Right lobe of liver (tissue), 6 donors: Measurements from ENCODE around the gene ZDHHC14. TPM values are rescaled to one million over a fixed set of nuclear protein-coding genes. Genes with fewer than 3 reads are reported as not detected.
A peak's percentile ranks its signal among the peaks of the same experiment; 100 is the strongest.
"Not testable (repeated sequence)": the region's sequence is repeated elsewhere in the genome, so short reads cannot be mapped to it uniquely, and the experiment has no call there.

Experiments
- ATAC-seq, 4 donors: fragments of 200-7000 bp; cut with Tn5 transposase; one replicate each; pipeline ENCODE4 v1.9.1; 2020; ENCODE audit warnings: mild to moderate bottlenecking in 4 of 4, moderate library complexity in 4 of 4
- DNase-seq, 3 donors: peaks; one replicate each; pipeline ENCODE4 v3.0.0-alpha.2; 2020
- H3K27ac ChIP-seq, 3 donors: fragments of 200-600 bp; one replicate each; pipeline ENCODE4 v1.8.0; 2022
- H3K27me3 ChIP-seq, 2 donors: fragments of 200-600 bp; one replicate each; pipeline ENCODE4 v1.8.0; 2022
- H3K36me3 ChIP-seq, 4 donors: fragments of 200-600 bp; sonication (generic) in 1 of 4; one replicate each; pipeline versions ENCODE4 v1.5.1 to v1.8.0; 2017 to 2022; ENCODE audit warnings: control low read depth in 1 of 4
- H3K4me1 ChIP-seq, 4 donors: fragments of 200-600 bp; sonication (generic) in 1 of 4; one replicate each; pipeline versions ENCODE4 v1.5.1 to v1.8.0; 2017 to 2022; ENCODE audit warnings: control low read depth in 1 of 4
- H3K4me3 ChIP-seq, 3 donors: fragments of 200-600 bp; one replicate each; pipeline ENCODE4 v1.8.0; 2022
- H3K9me3 ChIP-seq, 4 donors: fragments of 200-600 bp; sonication (generic) in 1 of 4; one replicate each; pipeline versions ENCODE4 v1.5.1 to v1.8.0; 2017 to 2022; ENCODE audit warnings: control low read depth in 1 of 4
- POLR2A ChIP-seq: fragments of 450-650 bp; IDR thresholded peaks from one replicate; pipeline ENCODE4 v1.6.1; 2017; ENCODE audit warnings: antibody characterized with exemption, mild to moderate bottlenecking
- WGBS: methylation state at CpG from one replicate; pipeline ENCODE4 v1.1.6; 2018; ENCODE audit warnings: low coverage, low lambda C conversion rate; ENCODE audit not compliant: insufficient coverage; ENCODE audit errors: missing lambda C conversion rate; 5-methylcytosine and 5-hydroxymethylcytosine counted together
- intact Hi-C, 2 donors: fragments of 100-400 bp; cut with DNase I; formaldehyde crosslinking; loops; one replicate each; pipeline versions ENCODE4 v1.11.2 to v1.14.1; 2022
- total RNA-seq, 6 experiments: library from RNA; depleted of rRNA in 2 of 6; stranded (reverse); fragments of >200 nt in 2 of 6; fragmentation: NEBNext Ultra II Directional in 3 of 6; extraction: Animal tissue kit (Norgen Biotek cat#: 25700) in 3 of 6; gene quantifications; one replicate each; pipeline versions ENCODE4 v1.1.0 to v1.2.4, GENCODE V29; 2016 to 2023
- TF ChIP-seq, protein P1 (sequence below), 4 donors: fragments of 200-600 bp in 3 of 4; fragments of 450-650 bp in 1 of 4; IDR thresholded peaks; one replicate each; pipeline versions ENCODE4 v1.5.1 to v1.8.0; 2016 to 2022; ENCODE audit warnings: antibody characterized with exemption in 4 of 4, mild to moderate bottlenecking in 2 of 4
- donor health status: DM: no; HTN: yes; CAD: no.
- donor health status: DM: no; HTN: no; CAD: no.
- donor health status: DM: no; HTN: no; CAD: no.
- donor health status: DM: no; HTN: yes; CAD: no.
- donor health status: DM: no; HTN: yes; CAD: no.

The ZDHHC14 gene
- total RNA-seq, 6 experiments from 2014 or later = 7.3 to 13.0 (median 10.3) TPM

DNA sequence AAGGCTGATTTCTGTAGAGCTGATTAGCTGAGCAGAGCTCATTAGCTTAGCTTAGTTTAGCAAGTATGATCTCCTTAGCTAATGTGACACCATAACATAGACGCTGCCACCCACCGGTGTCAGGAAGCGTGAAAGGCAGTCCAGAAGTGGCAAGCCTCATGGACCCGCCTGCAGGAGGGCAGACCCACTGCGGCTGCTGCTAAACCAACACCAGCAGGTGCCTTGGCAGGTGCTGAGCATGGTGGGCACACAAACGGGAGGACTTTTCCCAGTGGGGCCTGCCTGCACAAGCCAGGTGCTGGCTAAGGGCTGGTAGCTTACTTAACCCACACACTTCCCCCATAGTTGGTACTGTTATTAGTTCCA, 22.7 kb downstream of the ZDHHC14 start:
- intact Hi-C loops = no loop called here
- H3K27me3 ChIP-seq = no peaks in the 10 kb centered on the region
- peak in 1 of 4 donors; percentile 13 for ATAC-seq

DNA sequence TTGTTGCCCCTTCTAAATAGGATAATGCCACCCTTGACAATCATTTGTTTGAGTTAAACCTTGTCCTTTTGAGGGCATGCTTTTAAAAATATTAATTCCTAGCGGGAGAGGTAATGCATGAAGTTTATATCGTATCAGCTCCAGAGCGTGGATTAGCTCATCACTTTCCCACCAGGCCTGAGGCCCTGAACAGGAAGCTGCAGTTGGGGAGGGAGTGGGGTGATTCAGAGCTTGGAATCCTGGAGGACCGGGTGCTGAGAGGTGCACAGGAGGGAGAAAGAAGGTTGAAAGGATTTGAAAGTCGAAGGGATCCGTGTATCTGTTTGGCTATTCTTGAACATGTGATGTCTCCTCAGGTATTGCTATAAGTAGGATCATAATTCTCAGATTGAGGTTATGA, 25.0 kb downstream of the ZDHHC14 start:
- Histone ChIP-seq H3K27me3 (no peaks in the 10 kb centered on the region), H3K4me3 (no peak overlapping the region), H3K9me3 (no peaks in the 10 kb centered on the region), H3K4me1 (peaks cover 0 to 14% (median 2%) of the 10 kb centered on the region in 4 donors), H3K36me3 (no peaks in the 10 kb centered on the region), H3K27ac (no peak overlapping the region)
- intact Hi-C loops = no loop called here
- no peak for TF ChIP-seq POLR2A
- TF ChIP-seq, protein P1, sequence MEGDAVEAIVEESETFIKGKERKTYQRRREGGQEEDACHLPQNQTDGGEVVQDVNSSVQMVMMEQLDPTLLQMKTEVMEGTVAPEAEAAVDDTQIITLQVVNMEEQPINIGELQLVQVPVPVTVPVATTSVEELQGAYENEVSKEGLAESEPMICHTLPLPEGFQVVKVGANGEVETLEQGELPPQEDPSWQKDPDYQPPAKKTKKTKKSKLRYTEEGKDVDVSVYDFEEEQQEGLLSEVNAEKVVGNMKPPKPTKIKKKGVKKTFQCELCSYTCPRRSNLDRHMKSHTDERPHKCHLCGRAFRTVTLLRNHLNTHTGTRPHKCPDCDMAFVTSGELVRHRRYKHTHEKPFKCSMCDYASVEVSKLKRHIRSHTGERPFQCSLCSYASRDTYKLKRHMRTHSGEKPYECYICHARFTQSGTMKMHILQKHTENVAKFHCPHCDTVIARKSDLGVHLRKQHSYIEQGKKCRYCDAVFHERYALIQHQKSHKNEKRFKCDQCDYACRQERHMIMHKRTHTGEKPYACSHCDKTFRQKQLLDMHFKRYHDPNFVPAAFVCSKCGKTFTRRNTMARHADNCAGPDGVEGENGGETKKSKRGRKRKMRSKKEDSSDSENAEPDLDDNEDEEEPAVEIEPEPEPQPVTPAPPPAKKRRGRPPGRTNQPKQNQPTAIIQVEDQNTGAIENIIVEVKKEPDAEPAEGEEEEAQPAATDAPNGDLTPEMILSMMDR (IDR thresholded peaks at IDR 0.05) = no peak
- WGBS = 69% methylated on average over 6 of the region's 6 CpGs
- DNase-seq (no peak), ATAC-seq (peak in 1 of 4 donors; percentile 44)

More for the DNA sequence above, 22.7 kb downstream of the ZDHHC14 start:
- no peaks in the 10 kb centered on the region for H3K9me3 ChIP-seq
- H3K4me3 ChIP-seq = no peak overlapping the region
- no peak for DNase-seq
- TF ChIP-seq POLR2A = no peak
- TF ChIP-seq, protein P1 (IDR thresholded peaks at IDR 0.05) = no peak
- H3K27ac ChIP-seq = no peak overlapping the region
- H3K36me3 ChIP-seq = no peaks in the 10 kb centered on the region
- 86% methylated on average over 1 of the region's 6 CpGs for WGBS
- H3K4me1 ChIP-seq = peaks cover 0 to 14% (median 2%) of the 10 kb centered on the region in 4 donors

DNA sequence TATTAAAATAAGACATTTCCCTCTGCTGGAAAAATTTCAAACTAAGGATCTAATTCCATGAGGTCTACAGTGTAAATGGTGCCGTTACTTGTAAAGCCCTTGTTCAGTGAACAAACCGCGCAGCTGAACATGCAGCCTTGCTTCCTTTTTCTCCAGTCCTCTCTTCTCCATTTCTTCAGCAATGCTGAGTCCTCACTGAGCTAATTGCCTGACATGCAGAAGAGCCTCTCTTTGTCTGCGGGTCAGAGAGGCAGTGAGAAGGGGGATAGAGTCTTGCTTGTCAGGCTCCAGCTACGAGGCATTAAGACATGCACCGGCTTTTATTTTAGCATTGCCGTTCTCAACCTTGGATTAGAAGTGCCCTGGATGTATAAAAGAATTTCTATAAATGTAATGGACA, 25.7 kb downstream of the ZDHHC14 start:
- no peak overlapping the region for H3K27ac ChIP-seq
- ATAC-seq = peak in 3 of 4 donors; percentile 18 to 54 (median 37)
- intact Hi-C loops = no loop called here
- TF ChIP-seq, protein P1 (IDR thresholded peaks at IDR 0.05) = no peak
- no peak for TF ChIP-seq POLR2A
- H3K9me3 ChIP-seq = no peaks in the 10 kb centered on the region
- no peak overlapping the region for H3K4me3 ChIP-seq
- 90% methylated on average over 7 of the region's 7 CpGs for WGBS
- DNase-seq = no peak
- H3K36me3 ChIP-seq = no peaks in the 10 kb centered on the region
- no peaks in the 10 kb centered on the region for H3K27me3 ChIP-seq
- peaks cover 0 to 14% (median 2%) of the 10 kb centered on the region in 4 donors for H3K4me1 ChIP-seq

DNA sequence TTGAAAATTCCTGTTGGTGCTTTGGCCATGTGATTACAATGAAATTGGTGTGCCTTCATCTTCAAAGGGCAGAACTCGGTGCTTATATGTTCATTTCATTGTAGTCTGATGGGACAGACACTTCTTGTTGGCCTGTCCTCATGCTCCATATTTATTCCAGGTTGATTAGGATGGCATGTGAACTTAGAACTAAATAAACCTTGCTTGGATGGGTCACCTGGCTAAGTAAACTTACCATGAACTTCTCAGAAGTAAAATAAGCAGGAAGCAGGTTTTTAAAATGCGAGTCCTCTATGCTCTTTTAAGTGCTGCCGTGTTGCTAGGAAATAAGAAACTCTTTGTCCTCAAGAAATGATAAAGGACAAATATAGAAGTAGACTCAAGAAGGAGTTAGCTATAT, 26.7 kb downstream of the ZDHHC14 start:
- Histone ChIP-seq H3K9me3 (no peaks in the 10 kb centered on the region), H3K27me3 (no peaks in the 10 kb centered on the region), H3K27ac (peak overlapping the region in 1 of 3 donors; percentile 60), H3K4me3 (no peak overlapping the region), H3K4me1 (peaks cover 0 to 14% (median 2%) of the 10 kb centered on the region in 4 donors), H3K36me3 (no peaks in the 10 kb centered on the region)
- no peak for DNase-seq
- intact Hi-C loops = no loop called here
- ATAC-seq = peak; percentile 50 to 87 (median 65)
- no peak for TF ChIP-seq POLR2A
- TF ChIP-seq, protein P1 (IDR thresholded peaks at IDR 0.05) = no peak
- 36% methylated on average over 3 of the region's 3 CpGs for WGBS

DNA sequence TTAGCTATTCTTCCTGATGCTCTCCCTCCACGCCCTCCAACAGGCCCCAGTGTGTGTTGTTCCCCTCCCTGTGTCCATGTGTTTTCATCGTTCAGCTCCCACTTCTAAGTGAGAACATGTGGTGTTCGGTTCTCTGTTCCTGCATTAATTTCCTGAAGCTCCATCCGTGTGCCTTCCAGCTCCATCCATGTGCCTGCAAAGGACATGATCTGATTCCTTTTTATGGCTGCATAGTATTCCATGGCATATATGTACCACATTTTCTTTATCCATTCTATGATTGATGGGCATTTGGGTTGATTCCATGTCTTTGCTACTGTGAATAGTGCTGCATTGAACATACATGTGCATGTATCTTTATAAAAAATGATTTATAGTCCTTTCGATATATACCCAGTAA, 27.4 kb downstream of the ZDHHC14 start:
- intact Hi-C loops, ATAC-seq, H3K4me3 ChIP-seq, H3K27ac ChIP-seq, H3K27me3 ChIP-seq, DNase-seq, H3K9me3 ChIP-seq, H3K36me3 ChIP-seq: not testable (repeated sequence)
- H3K4me1 ChIP-seq = peaks cover 0 to 14% (median 2%) of the 10 kb centered on the region in 4 donors
- WGBS = 89% methylated on average over 4 of the region's 5 CpGs
